GM12892 (cell line): ENCODE measurements around the gene ZIC4.

Experiments used
- DNase-seq: peaks from one replicate; pipeline ENCODE4 v3.0.0; 2011; ENCODE audit not compliant: insufficient read length
- FAIRE-seq: peaks from 2 replicates; lab custom pipeline; 2011; peaks lifted over from hg19 to GRCh38; lab: Jason Lieb, UNC
- POLR2A ChIP-seq: IDR thresholded peaks from 2 replicates; pipeline ENCODE4 v1.6.1; 2011; ENCODE audit warnings: low read depth, low read length, control low read depth
- POLR2AphosphoS5 ChIP-seq: IDR thresholded peaks from 2 replicates; pipeline ENCODE4 v1.6.1; 2011; ENCODE audit warnings: low read depth, low read length, control low read depth
- TAF1 ChIP-seq: IDR thresholded peaks from 2 replicates; pipeline ENCODE4 v1.6.1; 2011; ENCODE audit warnings: low read depth, mild to moderate bottlenecking, control low read depth, low read length, borderline replicate concordance

The ZIC4 gene

GRCh38 chr3:147391781-147392624 lies 14.3 kb downstream of the ZIC4 start:
- DNase-seq (no peak), FAIRE-seq (no peak)
- TF ChIP-seq POLR2A (no peak), TAF1 (no peak), POLR2AphosphoS5 (no peak)

- TF ChIP-seq TAF1 (no peak), POLR2A (no peak), POLR2AphosphoS5 (no peak)
- no peak for FAIRE-seq
Observed at GRCh38 chr3:147390589-147391569, 15.5 kb downstream of the ZIC4 start.

GRCh38 chr3:147389717-147390116 lies 16.6 kb downstream of the ZIC4 start:
- DNase-seq (no peak), FAIRE-seq (no peak)
- no peak for TF ChIP-seq POLR2A
- TF ChIP-seq TAF1 = no peak
- TF ChIP-seq POLR2AphosphoS5 = no peak

More at GRCh38 chr3:147390589-147391569, 15.5 kb downstream of the ZIC4 start:
- DNase-seq = no peak

- TF ChIP-seq POLR2A = no peak
- no peak for TF ChIP-seq POLR2AphosphoS5
- no peak for TF ChIP-seq TAF1
- DNase-seq = no peak
- FAIRE-seq = no peak
Observed at GRCh38 chr3:147388700-147389580, 17.4 kb downstream of the ZIC4 start.

GRCh38 chr3:147387885-147388699 lies 18.3 kb downstream of the ZIC4 start:
- DNase-seq (no peak), FAIRE-seq (no peak)
- TF ChIP-seq TAF1 (no peak), POLR2A (no peak), POLR2AphosphoS5 (no peak)

GRCh38 chr3:147387291-147387884 lies 19.0 kb downstream of the ZIC4 start:
- no peak for TF ChIP-seq POLR2A
- no peak for TF ChIP-seq POLR2AphosphoS5
- TF ChIP-seq TAF1 = no peak
- no peak for FAIRE-seq
- DNase-seq = no peak

GRCh38 chr3:147385059-147386012 lies 21.0 kb downstream of the ZIC4 start:
- DNase-seq = no peak
- FAIRE-seq = no peak
- TF ChIP-seq POLR2A = no peak
- no peak for TF ChIP-seq TAF1
- TF ChIP-seq POLR2AphosphoS5 = no peak

- FAIRE-seq = no peak
- no peak for DNase-seq
- TF ChIP-seq POLR2AphosphoS5 (no peak), POLR2A (no peak), TAF1 (no peak)
Observed at GRCh38 chr3:147384210-147385058, 21.9 kb downstream of the ZIC4 start.
